Calu3 (cell line): ENCODE results near the gene PIP4K2B. TPM values are rescaled to one million over a fixed set of nuclear protein-coding genes. Genes with fewer than 3 reads are reported as not detected.
A peak's percentile ranks its signal among the peaks of the same experiment; 100 is the strongest.

Source experiments
- microRNA-seq: library from miRNA; unstranded; fragments of <30 nt; microRNA quantifications from one replicate; pipeline ENCODE4 v1.2.0, GENCODE V29; 2022
- total RNA-seq: library from RNA; stranded (reverse); gene quantifications from 2 replicates; pipeline ENCODE4 v1.2.3, GENCODE V29; 2022

PIP4K2B gene
- total RNA-seq, 1 experiment from 2014 or later: 120 TPM

Small RNAs within 50 kb of the gene (microRNA-seq; reads per million reads assigned to microRNA genes)
- gene MIR4726 (13.0 reads per million, percentile 37 among the genes with 10 or more reads in this experiment), gene MIR4727 (1.8 reads per million)

Other genes with a start within 250 kb of the PIP4K2B start
- gene SRCIN1, start 193.6 kb downstream of the PIP4K2B start, total RNA-seq: 46.6 and 46.7 TPM in 2 replicates
- 15.3 and 20.9 TPM in 2 replicates for gene EPOP, start 124.6 kb downstream of the PIP4K2B start, total RNA-seq
- 463 and 498 TPM in 2 replicates for gene MLLT6, start 94.3 kb downstream of the PIP4K2B start, total RNA-seq
- gene CISD3, start 69.2 kb downstream of the PIP4K2B start, total RNA-seq: 101 and 109 TPM in 2 replicates
- 196 and 205 TPM in 2 replicates for gene PCGF2, start 51.2 kb downstream of the PIP4K2B start, total RNA-seq
- gene PSMB3, start 46.8 kb downstream of the PIP4K2B start, total RNA-seq: 893 and 935 TPM in 2 replicates
- 77.8 and 78.9 TPM in 2 replicates for gene CWC25, start 25.8 kb upstream of the PIP4K2B start, total RNA-seq
- gene RPL23, start 54.2 kb upstream of the PIP4K2B start, total RNA-seq: 3,443 and 3,829 TPM in 2 replicates
- 479 and 558 TPM in 2 replicates for gene LASP1, start 70.5 kb upstream of the PIP4K2B start, total RNA-seq
- not detected in 2 replicates for gene FBXO47, start 167.8 kb upstream of the PIP4K2B start, total RNA-seq